Vagina (tissue), 2 donors: ENCODE measurements around the gene RBMXL3.

Experiments
- CTCF ChIP-seq, 3 experiments: fragments of 450-650 bp in 2 of 3; fragments of 200-600 bp in 1 of 3; sonication (generic) in 1 of 3; IDR thresholded peaks; one replicate each; pipeline ENCODE4 v1.5.1; 2017 to 2019; ENCODE audit warnings: antibody characterized with exemption in 3 of 3, mild to moderate bottlenecking in 2 of 3, moderate library complexity in 2 of 3
- POLR2AphosphoS5 ChIP-seq, 2 donors: sonication (generic); formaldehyde crosslinking; IDR thresholded peaks; one replicate each; pipeline ENCODE4 v1.9.0; 2017; ENCODE audit warnings: antibody characterized with exemption in 2 of 2, mild to moderate bottlenecking in 2 of 2, low read depth in 1 of 2; ENCODE audit not compliant: insufficient read depth in 1 of 2

GRCh38 chrX:115214605-115215004 lies 25.4 kb downstream of the RBMXL3 start:
- TF ChIP-seq CTCF (IDR thresholded peaks at IDR 0.05) (no peak), POLR2AphosphoS5 (IDR thresholded peaks at IDR 0.05; ENCODE audit: insufficient read depth in 1 of 2, low read depth in 1 of 2) (no peak)
